ENCODE measurements around the gene ZFHX3.

ZFHX3 gene

GRCh38 chr16:72789465-72789864 is 258.5 kb downstream of the ZFHX3 start:
- ChIA-PET POLR2A (no interaction called here), CTCF (interaction anchor here (1.9 kb wide), 1 partner anchor 43 kb away, joined by 6 read pairs; no protein-coding TSS in a partner anchor)
- no peak for TF ChIP-seq FOXM1 (IDR thresholded peaks at IDR 0.05; ENCODE audit: borderline replicate concordance)
- TF ChIP-seq ARNT (IDR thresholded peaks at IDR 0.05) = no peak
- no peak for TF ChIP-seq ZNF384 (IDR thresholded peaks at IDR 0.05)
- TF ChIP-seq BHLHE40 (IDR thresholded peaks at IDR 0.05; ENCODE audit: borderline replicate concordance) = no peak
- no peak for TF ChIP-seq FOXA1 (IDR thresholded peaks at IDR 0.05)
- no peak for TF ChIP-seq L3MBTL2 (conservative IDR thresholded peaks at IDR 0.05)
- TF ChIP-seq SP1 (IDR thresholded peaks at IDR 0.05) = no peak
- TF ChIP-seq FOXK2 (IDR thresholded peaks at IDR 0.05) = no peak
- no peak for TF ChIP-seq LEF1 (IDR thresholded peaks at IDR 0.05; ENCODE audit: borderline replicate concordance)
- no peak for TF ChIP-seq PKNOX1 (IDR thresholded peaks at IDR 0.05)
- TF ChIP-seq ELF4 (IDR thresholded peaks at IDR 0.05) = no peak
- TF ChIP-seq SUZ12 (IDR thresholded peaks at IDR 0.05) = no peak
- TF ChIP-seq HDGF (IDR thresholded peaks at IDR 0.05; ENCODE audit: borderline replicate concordance) = no peak
- no peak for TF ChIP-seq NFRKB (IDR thresholded peaks at IDR 0.05)
- TF ChIP-seq CTBP1 (IDR thresholded peaks at IDR 0.05; ENCODE audit: borderline replicate concordance) = no peak
- TF ChIP-seq TARDBP (IDR thresholded peaks at IDR 0.05) = no peak
- DNase-seq (ENCODE audit: extremely low spot score) = no peak

GRCh38 chr16:72788269-72788809 is 259.6 kb downstream of the ZFHX3 start:
- no peak for DNase-seq (ENCODE audit: extremely low spot score)
- no peak for TF ChIP-seq HDGF (IDR thresholded peaks at IDR 0.05; ENCODE audit: borderline replicate concordance)
- no peak for TF ChIP-seq TARDBP (IDR thresholded peaks at IDR 0.05)
- no peak for TF ChIP-seq BHLHE40 (IDR thresholded peaks at IDR 0.05; ENCODE audit: borderline replicate concordance)
- no peak for TF ChIP-seq SP1 (IDR thresholded peaks at IDR 0.05)
- TF ChIP-seq LEF1 (IDR thresholded peaks at IDR 0.05; ENCODE audit: borderline replicate concordance) = no peak
- TF ChIP-seq FOXA1 (IDR thresholded peaks at IDR 0.05) = no peak
- no peak for TF ChIP-seq PKNOX1 (IDR thresholded peaks at IDR 0.05)
- TF ChIP-seq SUZ12 (IDR thresholded peaks at IDR 0.05) = no peak
- TF ChIP-seq FOXK2 (IDR thresholded peaks at IDR 0.05) = no peak
- no peak for TF ChIP-seq ELF4 (IDR thresholded peaks at IDR 0.05)
- TF ChIP-seq FOXM1 (IDR thresholded peaks at IDR 0.05; ENCODE audit: borderline replicate concordance) = no peak
- no peak for TF ChIP-seq ZNF384 (IDR thresholded peaks at IDR 0.05)
- no peak for TF ChIP-seq CTBP1 (IDR thresholded peaks at IDR 0.05; ENCODE audit: borderline replicate concordance)
- TF ChIP-seq NFRKB (IDR thresholded peaks at IDR 0.05) = no peak
- ChIA-PET CTCF (no interaction called here), POLR2A (no interaction called here)

- ChIA-PET CTCF (no interaction called here), POLR2A (no interaction called here)
- DNase-seq (ENCODE audit: extremely low spot score) = no peak
- TF ChIP-seq SP1 (IDR thresholded peaks at IDR 0.05) (no peak), ARNT (IDR thresholded peaks at IDR 0.05) (no peak), BHLHE40 (IDR thresholded peaks at IDR 0.05; ENCODE audit: borderline replicate concordance) (no peak), TARDBP (IDR thresholded peaks at IDR 0.05) (no peak), L3MBTL2 (conservative IDR thresholded peaks at IDR 0.05) (no peak)
These were observed 260.2 kb downstream of the ZFHX3 start for GRCh38 chr16:72787514-72788268.

GRCh38 chr16:72787130-72787513 is 260.8 kb downstream of the ZFHX3 start:
- TF ChIP-seq NFRKB (IDR thresholded peaks at IDR 0.05) (no peak), L3MBTL2 (conservative IDR thresholded peaks at IDR 0.05) (no peak), SUZ12 (IDR thresholded peaks at IDR 0.05) (no peak), BHLHE40 (IDR thresholded peaks at IDR 0.05; ENCODE audit: borderline replicate concordance) (no peak), ARNT (IDR thresholded peaks at IDR 0.05) (no peak), FOXM1 (IDR thresholded peaks at IDR 0.05; ENCODE audit: borderline replicate concordance) (no peak), PKNOX1 (IDR thresholded peaks at IDR 0.05) (no peak), FOXK2 (IDR thresholded peaks at IDR 0.05) (no peak), ELF4 (IDR thresholded peaks at IDR 0.05) (no peak), SP1 (IDR thresholded peaks at IDR 0.05) (no peak), ZNF384 (IDR thresholded peaks at IDR 0.05) (no peak), TARDBP (IDR thresholded peaks at IDR 0.05) (no peak), FOXA1 (IDR thresholded peaks at IDR 0.05) (no peak), CTBP1 (IDR thresholded peaks at IDR 0.05; ENCODE audit: borderline replicate concordance) (no peak), LEF1 (IDR thresholded peaks at IDR 0.05; ENCODE audit: borderline replicate concordance) (no peak), HDGF (IDR thresholded peaks at IDR 0.05; ENCODE audit: borderline replicate concordance) (no peak)
- ChIA-PET CTCF (no interaction called here), POLR2A (no interaction called here)
- no peak for DNase-seq (ENCODE audit: extremely low spot score)

- ChIA-PET CTCF (interaction anchor here (0.6 kb wide), 1 partner anchor 1530 kb away, joined by 4 read pairs; no protein-coding TSS in a partner anchor), POLR2A (no interaction called here)
- TF ChIP-seq NFRKB (IDR thresholded peaks at IDR 0.05) (no peak), PKNOX1 (IDR thresholded peaks at IDR 0.05) (no peak), ZNF384 (IDR thresholded peaks at IDR 0.05) (no peak), FOXM1 (IDR thresholded peaks at IDR 0.05; ENCODE audit: borderline replicate concordance) (no peak), L3MBTL2 (conservative IDR thresholded peaks at IDR 0.05) (no peak), TARDBP (IDR thresholded peaks at IDR 0.05) (no peak), ELF4 (IDR thresholded peaks at IDR 0.05) (no peak), LEF1 (IDR thresholded peaks at IDR 0.05; ENCODE audit: borderline replicate concordance) (no peak)
- no peak for DNase-seq (ENCODE audit: extremely low spot score)
These were observed 261.3 kb downstream of the ZFHX3 start for GRCh38 chr16:72786606-72787005.
